ENCODE measurements around the gene NAXE.
"Not testable (repeated sequence)": the region's sequence is repeated elsewhere in the genome, so short reads cannot be mapped to it uniquely, and the experiment has no call there.

- TF ChIP-seq, protein P1, sequence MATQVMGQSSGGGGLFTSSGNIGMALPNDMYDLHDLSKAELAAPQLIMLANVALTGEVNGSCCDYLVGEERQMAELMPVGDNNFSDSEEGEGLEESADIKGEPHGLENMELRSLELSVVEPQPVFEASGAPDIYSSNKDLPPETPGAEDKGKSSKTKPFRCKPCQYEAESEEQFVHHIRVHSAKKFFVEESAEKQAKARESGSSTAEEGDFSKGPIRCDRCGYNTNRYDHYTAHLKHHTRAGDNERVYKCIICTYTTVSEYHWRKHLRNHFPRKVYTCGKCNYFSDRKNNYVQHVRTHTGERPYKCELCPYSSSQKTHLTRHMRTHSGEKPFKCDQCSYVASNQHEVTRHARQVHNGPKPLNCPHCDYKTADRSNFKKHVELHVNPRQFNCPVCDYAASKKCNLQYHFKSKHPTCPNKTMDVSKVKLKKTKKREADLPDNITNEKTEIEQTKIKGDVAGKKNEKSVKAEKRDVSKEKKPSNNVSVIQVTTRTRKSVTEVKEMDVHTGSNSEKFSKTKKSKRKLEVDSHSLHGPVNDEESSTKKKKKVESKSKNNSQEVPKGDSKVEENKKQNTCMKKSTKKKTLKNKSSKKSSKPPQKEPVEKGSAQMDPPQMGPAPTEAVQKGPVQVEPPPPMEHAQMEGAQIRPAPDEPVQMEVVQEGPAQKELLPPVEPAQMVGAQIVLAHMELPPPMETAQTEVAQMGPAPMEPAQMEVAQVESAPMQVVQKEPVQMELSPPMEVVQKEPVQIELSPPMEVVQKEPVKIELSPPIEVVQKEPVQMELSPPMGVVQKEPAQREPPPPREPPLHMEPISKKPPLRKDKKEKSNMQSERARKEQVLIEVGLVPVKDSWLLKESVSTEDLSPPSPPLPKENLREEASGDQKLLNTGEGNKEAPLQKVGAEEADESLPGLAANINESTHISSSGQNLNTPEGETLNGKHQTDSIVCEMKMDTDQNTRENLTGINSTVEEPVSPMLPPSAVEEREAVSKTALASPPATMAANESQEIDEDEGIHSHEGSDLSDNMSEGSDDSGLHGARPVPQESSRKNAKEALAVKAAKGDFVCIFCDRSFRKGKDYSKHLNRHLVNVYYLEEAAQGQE (IDR thresholded peaks at IDR 0.05), result not testable (repeated sequence)
- not testable (repeated sequence) for TF ChIP-seq POLR2A (IDR thresholded peaks at IDR 0.05; ENCODE audit: low read length); NR3C1 (IDR thresholded peaks at IDR 0.05); RAD21 (conservative IDR thresholded peaks at IDR 0.05 in 1 of 2, IDR thresholded peaks at IDR 0.05 in 1 of 2); POLR2AphosphoS2 (conservative IDR thresholded peaks at IDR 0.05; ENCODE audit: low read length); RFX5 (IDR thresholded peaks at IDR 0.05); ZNF302 (CRISPR knock-in tag; IDR thresholded peaks at IDR 0.05); EP300 (IDR thresholded peaks at IDR 0.05); PBX3 (IDR thresholded peaks at IDR 0.05); BHLHE40 (IDR thresholded peaks at IDR 0.05; ENCODE audit: low read depth, low read length); JUN (IDR thresholded peaks at IDR 0.05); CTCF (IDR thresholded peaks at IDR 0.05); CHD4 (IDR thresholded peaks at IDR 0.05; ENCODE audit: borderline replicate concordance)
Measured at GRCh38 chr1:156587927-156588326, 3.6 kb upstream of the NAXE start.

Data from A549 (cell line).